COR-L47 (cell line): ENCODE data around the gene ADAMTS6.
"Not testable (repeated sequence)": the region's sequence is repeated elsewhere in the genome, so short reads cannot be mapped to it uniquely, and the experiment has no call there.

Source experiments
- DNase-seq: peaks from one replicate; lab custom pipeline; 2025; lab: John Stamatoyannopoulos, UW

ADAMTS6 gene

DNA sequence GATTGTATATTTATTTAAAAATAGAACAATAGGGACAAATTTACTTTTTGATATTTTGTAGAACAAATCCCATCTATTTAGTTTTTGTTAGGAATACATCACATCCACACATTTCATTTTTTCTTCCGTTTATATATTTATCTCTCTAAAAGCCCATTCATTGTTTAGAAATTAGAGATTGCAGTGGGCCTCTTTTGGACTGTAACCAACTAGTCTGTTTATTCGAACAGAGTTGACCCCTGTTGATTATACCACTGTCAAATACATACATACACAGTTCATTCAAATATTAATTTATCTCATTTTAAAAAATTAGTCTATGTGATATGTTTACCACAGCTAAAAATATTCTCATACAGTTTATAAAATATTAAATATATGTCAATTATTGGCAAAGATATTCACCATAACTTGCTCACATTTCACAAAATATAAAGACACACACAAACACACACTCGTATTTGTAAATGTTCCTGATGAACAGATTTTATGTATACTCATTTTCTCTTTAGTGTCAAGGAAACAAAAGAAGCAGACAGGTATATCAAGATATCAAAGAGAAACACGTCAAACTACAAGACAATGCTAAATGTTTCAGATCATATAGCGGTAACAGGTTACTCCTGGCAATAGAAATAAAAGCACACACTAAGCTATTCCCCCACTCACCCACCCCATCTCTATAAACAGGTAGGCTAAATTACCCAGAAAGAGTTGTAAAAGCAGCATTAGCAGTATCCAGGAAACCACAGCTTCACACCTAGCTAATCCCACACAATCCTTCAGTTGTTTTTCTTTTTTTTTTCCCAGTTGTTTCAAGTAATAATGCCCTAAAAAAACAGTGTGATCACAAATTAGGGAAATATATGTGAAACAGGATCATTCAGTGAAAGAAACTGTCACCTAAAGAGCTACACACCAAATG is 283.9 kb downstream of the ADAMTS6 start:
- DNase-seq = no peak

DNA sequence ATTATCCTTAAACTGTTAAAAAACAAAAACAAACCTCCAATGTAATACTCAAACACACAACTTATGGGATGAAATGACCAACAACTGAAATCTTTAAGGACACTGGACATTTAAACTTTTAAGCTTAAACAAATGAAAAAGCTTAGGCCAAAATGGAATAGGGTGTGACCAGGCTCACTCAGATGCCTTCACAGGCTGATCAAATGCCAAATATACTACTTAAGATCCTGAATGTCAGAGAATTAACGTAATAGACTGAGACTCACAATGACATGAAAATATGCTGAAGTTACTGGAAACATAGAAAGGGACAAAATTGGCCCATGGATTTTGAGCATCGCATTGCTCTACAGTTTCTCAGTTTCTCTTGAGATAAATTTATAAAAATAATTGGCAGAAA is 286.8 kb downstream of the ADAMTS6 start:
- DNase-seq = no peak

DNA sequence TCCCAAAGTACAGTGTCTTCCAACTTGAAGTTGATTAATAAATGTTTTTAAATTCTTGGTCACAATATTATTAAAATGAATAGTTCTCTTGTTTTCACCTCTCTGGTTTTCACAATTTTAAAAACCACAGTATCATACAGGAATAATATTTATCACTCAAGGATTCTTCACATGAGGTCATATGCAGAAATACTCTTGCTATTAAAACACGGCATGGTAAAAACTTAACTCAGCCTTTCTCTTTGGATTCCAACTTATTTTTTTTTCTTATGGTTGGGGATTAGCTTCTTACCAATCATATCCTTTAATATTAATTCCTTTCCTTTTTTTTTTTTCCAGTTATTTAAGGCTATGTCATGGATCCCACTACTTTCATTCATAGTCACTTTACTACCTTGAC is 289.4 kb downstream of the ADAMTS6 start:
- DNase-seq = no peak

DNA sequence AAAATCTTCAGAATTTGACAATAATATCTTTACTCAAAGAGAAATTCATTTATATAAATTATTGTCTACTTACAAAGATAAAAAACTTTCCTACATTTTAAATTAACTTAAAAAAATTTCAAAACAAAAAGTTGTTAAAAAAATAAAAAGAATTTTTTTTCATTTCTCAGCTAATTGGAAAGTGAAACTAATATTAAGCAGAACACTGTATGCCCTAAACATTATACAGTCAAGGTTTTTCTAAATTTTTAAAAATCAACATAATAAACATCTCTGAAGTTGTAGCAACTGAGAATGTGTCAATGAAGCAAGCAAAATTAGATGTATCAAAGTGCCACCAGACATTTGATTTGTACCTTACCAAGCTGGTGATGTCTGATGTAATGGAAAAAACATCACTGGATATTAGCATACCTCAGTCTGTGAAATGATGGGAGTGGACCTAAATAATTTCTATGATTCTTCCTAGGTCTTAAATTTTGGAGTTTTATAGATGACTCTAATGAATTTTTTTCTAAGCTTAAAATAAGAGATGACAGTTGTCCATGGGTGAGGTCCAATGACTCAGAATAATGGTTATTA is 290.1 kb downstream of the ADAMTS6 start:
- DNase-seq = no peak

DNA sequence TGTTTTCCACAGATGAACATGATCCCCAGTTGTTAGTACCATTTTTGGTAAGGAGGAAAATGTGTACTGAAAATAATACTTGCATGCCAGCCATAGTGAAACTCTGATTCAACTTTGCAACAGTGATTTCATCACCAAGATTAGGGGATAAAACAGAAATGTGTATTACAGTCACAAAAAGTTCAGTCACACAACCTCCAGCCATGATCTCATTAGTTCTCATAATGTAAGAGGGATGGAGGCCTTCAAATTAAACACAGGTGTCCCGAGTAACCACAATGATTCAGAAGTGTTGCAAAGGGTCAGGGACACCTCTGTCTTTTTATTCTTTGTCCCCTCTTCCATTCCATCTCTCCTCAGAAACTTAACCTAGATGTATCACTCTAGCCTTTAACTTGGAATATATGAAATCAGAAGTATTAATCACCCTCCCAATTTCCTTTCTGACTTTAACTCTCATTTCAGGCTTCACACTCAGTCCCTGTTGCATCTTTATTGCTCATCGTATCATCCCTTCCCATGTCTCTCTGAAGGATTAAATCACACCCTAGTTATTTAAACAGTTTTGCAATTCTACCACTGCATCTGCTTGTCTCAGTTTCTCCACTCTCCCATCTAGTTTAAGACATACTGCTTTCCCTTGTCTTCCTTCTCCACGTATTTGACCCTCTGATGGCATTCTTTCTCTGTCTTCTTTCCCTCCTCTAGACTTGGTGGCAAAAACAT is 291.2 kb downstream of the ADAMTS6 start:
- DNase-seq = no peak

DNA sequence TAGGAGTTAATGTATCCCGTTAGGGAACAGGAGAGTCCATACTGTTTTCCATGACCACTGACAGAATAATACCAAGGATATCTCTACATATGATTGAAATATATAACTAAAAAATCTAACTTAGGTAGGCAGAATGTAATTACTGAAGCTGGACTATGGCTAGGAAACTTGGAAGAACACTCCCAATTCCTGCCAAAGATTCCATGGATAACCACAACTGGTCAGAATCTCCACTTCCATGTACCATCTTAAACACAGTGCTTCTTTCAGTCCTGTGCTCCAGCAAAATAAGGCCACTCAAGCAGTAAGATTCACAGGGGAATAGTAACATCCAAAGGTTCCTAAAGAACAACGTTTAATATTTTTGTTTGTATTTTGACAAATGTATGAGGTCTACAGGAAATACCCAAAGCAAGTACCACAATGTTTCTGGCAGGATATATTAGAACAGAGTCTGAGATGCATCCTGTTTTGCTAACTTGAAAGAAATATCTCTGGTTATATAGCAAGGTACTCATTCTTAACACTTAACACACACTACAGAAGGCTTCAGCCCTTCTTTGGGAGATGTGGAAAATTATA is 295.0 kb downstream of the ADAMTS6 start:
- no peak for DNase-seq

DNA sequence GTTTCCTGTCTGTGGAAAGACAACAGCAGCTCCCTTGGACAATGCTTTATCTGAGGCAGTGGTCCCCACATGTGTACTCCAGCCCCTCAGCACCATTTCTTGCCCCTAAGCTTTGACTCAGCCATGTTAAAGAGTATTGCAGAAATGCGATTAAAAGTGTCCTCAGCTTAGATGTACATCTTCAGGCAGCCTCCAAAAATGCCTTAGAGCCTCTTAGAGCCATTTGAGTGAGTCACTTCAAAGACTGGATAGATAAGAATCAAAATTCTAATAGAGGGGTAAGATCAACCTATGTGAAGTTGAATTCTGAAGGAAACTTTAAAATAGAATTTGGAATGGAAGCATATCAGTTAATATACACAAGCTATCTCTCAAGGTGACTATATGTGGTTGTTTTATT is 296.3 kb downstream of the ADAMTS6 start:
- no peak for DNase-seq

DNA sequence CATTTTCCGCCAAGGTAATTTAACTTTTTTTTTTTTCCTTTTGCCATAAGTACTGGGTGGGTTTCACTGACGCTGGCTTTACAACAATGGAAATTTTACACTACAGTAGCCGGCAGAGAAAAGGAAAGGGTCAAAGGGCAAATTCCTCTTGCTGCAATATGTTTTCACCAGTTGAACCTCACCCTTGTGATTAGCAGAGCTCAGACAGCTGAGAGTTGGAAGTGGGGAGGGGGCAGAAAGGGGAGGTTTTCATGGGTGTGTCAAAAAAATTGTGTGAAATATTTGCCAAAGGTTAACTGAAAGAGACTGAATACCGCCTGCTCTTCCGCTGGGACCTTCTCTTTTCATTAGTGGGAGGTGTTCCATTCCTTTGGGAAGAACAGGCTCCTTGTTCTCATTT is 296.9 kb downstream of the ADAMTS6 start:
- no peak for DNase-seq

DNA sequence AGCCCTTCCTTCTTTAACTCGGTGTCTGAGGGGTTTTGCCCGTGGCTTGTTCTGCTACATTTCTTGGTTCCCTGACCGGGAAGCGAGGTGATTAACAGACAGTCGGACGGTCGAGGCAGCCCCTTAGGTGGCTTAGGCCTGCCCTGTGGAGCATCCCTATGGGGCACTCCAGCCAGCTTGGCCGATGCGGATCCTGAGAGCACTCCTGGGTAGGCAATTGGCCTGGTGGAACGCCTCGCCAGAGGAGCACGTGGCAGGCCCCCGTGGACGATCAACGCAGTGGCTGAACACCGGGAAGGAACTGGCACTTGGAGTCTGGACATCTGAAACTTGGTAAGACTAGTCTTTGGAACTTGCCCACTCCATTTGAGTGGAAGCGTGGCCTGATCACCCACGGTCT is 307.5 kb downstream of the ADAMTS6 start:
- not testable (repeated sequence) for DNase-seq

DNA sequence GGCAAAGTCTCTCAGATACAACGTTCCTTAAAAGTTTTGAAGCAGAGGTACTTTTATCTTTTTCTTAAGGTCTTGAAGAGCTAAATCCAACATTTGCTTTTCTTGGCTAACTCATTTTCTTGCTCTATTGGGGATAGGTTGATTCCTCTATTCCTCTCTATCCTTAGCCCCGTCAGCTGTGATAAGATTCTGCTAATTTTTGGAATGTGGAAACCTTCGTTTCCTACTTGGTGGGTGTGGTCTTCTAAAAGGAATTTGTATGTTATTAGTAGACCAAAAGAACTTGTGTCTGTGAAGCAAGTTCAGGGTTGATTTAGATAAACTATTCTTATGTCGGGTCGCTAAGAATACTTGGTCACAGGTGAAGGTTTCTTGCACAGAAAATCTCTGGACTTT is 308.6 kb downstream of the ADAMTS6 start:
- DNase-seq = no peak

DNA sequence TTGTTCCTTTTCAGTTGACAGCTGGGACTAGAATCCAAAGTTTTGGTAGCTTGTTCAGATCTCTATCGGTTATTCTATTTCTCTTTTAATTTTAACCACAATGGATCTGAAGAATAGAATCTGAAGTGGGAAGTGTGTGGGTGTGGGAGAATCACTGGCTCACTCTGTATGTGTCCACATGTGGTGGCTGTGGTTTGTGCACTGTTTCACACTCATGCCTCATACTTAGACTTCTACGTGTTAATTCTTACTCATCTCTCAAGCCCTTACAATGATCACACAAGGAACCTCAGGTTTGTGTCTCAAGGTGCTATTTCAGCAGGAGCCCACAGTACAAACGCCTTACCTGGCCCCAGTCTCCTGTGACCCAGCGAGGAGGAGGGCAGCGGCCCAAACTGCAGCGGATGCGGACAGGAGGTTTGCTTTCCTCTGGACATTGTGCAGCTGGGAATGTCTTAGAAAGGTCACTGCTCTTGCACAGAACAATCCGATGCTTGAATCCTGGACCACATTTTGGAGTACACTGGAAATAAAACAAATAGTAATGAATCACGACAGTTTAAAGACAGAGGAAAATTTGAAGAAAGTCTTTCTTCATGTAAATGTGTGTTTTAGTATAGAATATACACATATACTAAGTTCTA is 309.1 kb downstream of the ADAMTS6 start:
- no peak for DNase-seq

DNA sequence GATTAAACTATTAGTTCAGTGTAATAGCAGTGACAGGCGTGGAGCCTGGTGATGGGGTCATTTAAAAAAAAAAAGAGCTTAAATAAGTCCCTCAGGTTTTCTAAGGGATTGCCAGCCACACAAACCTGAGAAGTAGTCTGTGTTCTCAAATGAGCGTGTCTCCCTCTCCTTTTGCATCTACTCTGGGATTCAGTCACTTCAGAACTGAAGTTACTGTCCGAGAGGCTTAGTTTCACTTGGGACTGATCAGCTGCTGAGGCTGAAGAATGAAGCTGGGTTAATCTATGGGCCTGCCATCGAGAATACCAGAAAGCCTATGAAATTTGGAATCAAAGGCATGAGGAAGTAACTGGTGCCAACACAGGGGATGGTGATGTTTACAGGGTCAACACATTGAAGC is 310.1 kb downstream of the ADAMTS6 start:
- DNase-seq = no peak

DNA sequence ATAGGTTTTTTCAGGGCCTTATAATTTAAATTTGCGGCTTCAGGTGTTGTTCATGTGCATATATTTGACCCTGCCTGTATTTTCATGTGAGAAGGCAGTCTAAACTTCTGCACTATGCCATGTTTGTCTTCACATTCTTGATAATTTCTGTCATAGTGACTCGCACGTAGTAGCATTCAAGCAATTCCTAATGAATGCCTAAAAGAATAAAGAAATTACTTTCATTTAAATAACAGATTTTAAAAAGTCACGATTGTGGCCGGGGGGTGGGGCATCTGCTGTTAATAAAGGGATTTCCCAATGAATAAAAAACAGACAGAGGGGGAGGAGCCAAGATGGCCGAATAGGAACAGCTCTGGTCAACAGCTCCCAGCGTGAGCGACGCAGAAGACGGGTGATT is 318.0 kb downstream of the ADAMTS6 start:
- DNase-seq = no peak

DNA sequence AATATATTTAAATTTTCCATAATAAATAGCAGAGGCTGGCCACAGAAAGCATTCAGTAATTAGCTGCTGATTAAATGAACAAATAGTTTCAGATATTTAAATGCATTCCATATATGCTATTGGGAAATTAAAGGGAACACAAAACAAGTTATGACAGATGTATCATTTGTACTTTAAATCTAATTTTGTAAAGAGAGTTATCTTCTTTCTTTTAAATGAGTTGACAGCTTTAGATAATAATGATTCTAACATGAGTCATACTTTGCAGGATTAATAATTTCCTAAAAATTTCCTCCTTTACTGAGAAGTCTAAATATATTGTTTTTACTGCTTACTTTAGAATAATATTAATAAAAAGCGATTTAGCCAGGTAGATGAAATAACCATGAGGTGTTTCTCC is 320.1 kb downstream of the ADAMTS6 start:
- no peak for DNase-seq

DNA sequence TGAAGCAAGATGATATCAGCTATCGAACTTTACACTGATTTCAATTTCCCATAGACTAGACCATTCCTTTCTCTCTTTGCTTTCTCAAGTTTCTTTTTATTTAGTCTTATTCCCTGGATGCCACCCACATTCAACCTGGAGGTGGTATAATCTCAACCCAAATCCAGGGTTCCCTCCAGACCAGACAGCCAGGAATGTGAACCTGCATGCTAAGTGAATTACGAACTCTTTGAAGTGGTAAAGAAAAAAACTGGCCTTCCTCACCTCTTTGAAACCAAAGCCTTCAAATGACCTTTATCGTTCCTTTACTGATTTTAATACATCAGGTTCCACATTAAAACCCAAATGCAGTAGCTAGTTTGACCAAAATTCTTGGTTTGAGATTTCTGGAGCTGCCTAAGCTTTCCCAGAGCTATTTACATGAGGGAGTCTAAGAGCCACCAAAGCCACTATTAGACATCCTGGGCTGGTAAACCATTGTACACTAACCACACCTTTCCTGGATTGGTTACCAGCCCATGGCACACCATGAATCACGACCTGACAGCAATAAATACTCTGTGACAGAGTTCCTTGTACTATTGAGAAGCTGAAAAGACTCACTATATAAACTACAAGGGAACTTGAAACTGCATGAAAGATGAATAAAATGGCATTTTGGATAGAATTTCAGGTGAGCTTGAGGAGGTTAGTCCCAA is 323.7 kb downstream of the ADAMTS6 start:
- no peak for DNase-seq

DNA sequence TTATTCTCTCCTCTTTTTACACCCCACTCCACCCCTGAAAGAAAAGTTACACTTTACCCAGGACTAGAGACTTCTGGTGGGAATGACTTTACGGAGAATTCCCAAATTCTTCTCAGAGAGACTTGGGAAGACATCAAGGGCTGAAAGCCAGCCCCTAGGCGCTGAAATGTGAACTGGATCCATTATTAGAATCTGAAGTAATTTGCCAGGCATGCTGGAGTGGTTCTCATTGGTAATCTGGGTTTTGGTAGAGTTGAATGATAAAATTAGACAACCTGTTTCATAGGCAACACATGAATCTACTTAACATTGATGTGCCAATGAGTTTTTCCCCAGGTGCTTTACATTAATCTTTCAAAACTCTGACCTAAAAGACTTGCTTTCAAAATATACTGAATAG is 324.8 kb downstream of the ADAMTS6 start:
- no peak for DNase-seq

DNA sequence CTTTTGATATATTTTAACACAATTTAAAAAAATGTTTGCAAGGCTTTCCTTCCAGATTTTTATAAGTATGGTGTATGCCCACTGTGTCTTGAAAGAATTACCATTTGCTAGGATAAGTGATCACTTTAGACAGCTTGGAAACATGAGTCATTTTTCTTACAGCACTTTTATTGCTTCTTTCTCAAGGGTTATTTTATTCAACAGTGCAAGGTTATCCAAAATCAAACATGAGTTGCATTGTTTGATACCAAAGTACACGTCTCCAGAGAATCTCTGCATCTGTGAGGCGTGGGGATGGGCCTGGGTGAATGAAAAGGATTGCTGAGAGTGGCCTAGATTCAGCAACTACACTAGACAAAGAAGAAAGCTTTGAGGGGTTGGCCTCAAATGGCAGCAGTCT is 329.6 kb downstream of the ADAMTS6 start:
- DNase-seq = no peak

DNA sequence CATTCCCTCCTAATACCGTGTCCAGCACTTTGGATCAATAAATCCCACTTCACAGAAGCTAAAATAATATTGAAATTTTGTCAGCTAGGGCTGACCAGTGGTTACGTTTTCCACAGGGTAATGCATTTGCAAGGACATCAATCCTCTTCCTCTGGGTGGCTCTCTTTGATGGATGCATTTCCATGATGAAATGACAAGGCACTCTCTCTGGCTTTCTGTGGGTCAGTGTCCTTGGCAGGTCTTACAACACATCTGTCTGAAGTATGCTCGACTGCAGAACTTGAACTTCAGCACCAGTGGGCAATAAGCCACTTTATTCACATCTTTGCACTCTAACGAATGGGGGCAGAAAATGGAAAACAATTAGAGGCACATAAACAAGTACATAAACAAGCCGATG is 330.1 kb downstream of the ADAMTS6 start:
- no peak for DNase-seq

DNA sequence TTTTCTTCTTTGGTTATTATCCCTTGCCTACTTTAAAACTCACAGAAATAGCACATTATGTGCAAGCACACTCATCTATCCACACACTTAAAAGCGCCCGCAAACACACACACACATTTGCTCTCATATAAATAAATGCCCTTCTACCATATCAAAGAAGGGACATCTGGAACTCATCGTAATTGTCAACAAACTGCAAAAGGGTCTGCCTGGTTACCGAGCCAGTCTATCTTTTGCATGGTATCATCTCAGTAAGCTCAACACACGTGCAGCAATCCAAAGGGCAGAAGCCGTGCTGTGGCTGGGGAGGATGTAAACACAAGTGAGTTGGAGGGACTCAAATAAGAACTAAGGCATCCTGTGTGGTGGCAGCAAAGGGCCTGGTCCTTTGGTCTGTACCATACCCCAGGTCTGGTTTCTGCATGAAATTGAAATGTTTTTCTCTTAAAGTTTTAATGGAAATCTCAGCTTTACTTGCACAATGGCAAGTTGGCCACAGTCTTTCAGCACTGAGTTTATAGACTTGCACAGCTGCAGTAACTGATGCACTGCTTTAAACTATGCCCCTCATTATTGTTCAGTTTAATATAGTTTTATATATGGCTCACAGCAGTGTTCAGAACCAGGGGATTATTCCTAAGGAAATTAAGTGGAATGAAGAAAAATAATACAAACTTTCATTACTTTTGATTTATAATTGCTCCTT is 331.0 kb downstream of the ADAMTS6 start:
- DNase-seq = no peak

DNA sequence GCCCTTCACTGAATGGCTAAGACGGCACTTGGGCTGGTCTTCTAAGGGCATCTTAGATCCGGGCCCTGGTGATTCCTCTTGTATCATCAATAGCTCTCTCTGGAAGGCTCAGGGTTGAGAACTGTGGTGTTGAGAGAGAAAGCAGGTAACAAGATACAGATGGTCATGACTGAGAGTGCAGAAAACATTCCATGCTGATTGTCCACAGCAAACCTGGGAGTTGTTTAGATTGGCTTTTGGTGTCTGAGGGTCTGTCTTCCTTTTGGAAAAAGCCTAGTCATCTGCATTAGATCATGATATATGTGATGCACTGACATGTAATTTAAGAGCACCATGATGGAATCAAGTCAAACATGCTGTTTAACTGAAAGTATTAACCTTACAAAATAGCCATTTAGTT is 331.9 kb downstream of the ADAMTS6 start:
- DNase-seq = no peak
